SU-DHL-6 (cell line): ENCODE results near the gene NFYA.

Experiments
- EZH2phosphoT487 ChIP-seq: fragments of 200-600 bp; sonication (generic), shearing (Covaris generic); conservative IDR thresholded peaks from 2 replicates; pipeline ENCODE4 v1.6.1; 2018; ENCODE audit warnings: mild to moderate bottlenecking, antibody characterized with exemption, low read length, moderate library complexity, mixed read lengths
- TF ChIP-seq, protein P1 (sequence below): fragments of 200-600 bp; sonication (generic); IDR thresholded peaks from one replicate; pipeline ENCODE4 v1.5.1; 2017; ENCODE audit warnings: antibody characterized with exemption, mild to moderate bottlenecking, low read length, moderate library complexity; ENCODE audit not compliant: insufficient read depth, poor library complexity, severe bottlenecking

DNA sequence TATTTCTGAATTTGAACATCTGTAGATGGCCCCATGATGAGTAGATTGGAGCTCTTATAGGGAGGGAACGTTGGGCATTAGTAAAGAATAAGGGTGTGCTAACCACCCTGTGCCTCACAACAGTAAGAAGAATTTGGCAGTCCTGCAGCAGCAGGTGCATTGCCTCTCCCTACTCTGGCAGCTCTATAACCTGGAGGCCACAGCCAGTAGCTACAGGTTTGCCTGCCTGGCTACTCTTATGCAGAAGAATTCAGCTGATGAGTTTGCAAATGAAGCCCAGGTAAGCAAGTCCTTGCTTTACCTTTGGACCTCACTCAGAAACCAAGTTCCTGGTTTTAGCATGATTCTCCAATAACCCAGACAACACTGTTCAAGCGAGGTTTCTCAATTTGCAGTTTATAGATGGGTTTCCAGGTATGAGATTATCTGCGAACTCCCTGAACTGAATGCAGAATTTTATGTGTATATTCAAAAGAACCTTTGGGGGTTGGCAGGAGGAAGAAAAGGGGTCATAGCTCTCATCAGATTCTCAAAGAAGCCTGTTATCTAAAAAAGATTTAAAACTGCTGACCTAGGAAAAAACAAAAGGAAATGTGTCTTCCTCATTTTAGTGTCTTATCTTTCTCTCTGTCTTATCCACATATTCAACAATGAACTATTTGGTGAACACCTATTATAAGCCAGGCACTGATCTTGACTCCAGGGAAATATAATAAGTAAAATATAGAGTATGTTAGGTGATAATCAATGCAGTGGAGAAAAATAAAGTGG lies 62.5 kb downstream of the NFYA start:
- TF ChIP-seq, protein P1, sequence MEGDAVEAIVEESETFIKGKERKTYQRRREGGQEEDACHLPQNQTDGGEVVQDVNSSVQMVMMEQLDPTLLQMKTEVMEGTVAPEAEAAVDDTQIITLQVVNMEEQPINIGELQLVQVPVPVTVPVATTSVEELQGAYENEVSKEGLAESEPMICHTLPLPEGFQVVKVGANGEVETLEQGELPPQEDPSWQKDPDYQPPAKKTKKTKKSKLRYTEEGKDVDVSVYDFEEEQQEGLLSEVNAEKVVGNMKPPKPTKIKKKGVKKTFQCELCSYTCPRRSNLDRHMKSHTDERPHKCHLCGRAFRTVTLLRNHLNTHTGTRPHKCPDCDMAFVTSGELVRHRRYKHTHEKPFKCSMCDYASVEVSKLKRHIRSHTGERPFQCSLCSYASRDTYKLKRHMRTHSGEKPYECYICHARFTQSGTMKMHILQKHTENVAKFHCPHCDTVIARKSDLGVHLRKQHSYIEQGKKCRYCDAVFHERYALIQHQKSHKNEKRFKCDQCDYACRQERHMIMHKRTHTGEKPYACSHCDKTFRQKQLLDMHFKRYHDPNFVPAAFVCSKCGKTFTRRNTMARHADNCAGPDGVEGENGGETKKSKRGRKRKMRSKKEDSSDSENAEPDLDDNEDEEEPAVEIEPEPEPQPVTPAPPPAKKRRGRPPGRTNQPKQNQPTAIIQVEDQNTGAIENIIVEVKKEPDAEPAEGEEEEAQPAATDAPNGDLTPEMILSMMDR, result no peak
- TF ChIP-seq EZH2phosphoT487, result no peak
